Stimulated activated CD4-positive, alpha-beta T cell treated with anti-CD3 and anti-CD28 coated beads, Interleukin-15, amount 100 ng/mL, for 48 hours (primary cell): ENCODE results near the gene POU6F2.
"Not testable (repeated sequence)": the region's sequence is repeated elsewhere in the genome, so short reads cannot be mapped to it uniquely, and the experiment has no call there.

ENCODE experiments used
- DNase-seq, 2 donors: peaks; one replicate each; pipeline ENCODE4 v3.0.0-alpha.2; 2020; ENCODE audit warnings: low read depth in 2 of 2

POU6F2 gene

GRCh38 chr7:39304178-39304577 lies 326.5 kb downstream of the POU6F2 start:
- no peak for DNase-seq

- no peak for DNase-seq
Measured at GRCh38 chr7:39304668-39305405, 327.1 kb downstream of the POU6F2 start.

GRCh38 chr7:39306016-39306570 lies 328.4 kb downstream of the POU6F2 start:
- no peak for DNase-seq

- DNase-seq: no peak
Measured at GRCh38 chr7:39310699-39311098, 333.0 kb downstream of the POU6F2 start.

GRCh38 chr7:39312254-39312989 lies 334.7 kb downstream of the POU6F2 start:
- DNase-seq: no peak

GRCh38 chr7:39313376-39313775 lies 335.7 kb downstream of the POU6F2 start:
- no peak for DNase-seq

GRCh38 chr7:39313974-39314373 lies 336.3 kb downstream of the POU6F2 start:
- DNase-seq: no peak

- DNase-seq: no peak
Measured at GRCh38 chr7:39317107-39317506, 339.4 kb downstream of the POU6F2 start.

GRCh38 chr7:39317896-39318295 lies 340.2 kb downstream of the POU6F2 start:
- no peak for DNase-seq

- DNase-seq: no peak
Measured at GRCh38 chr7:39321245-39321644, 343.5 kb downstream of the POU6F2 start.

- DNase-seq: no peak
Measured at GRCh38 chr7:39321909-39322498, 344.3 kb downstream of the POU6F2 start.

- no peak for DNase-seq
Measured at GRCh38 chr7:39324139-39324760, 346.5 kb downstream of the POU6F2 start.

GRCh38 chr7:39331607-39332006 lies 353.9 kb downstream of the POU6F2 start:
- not testable (repeated sequence) for DNase-seq

- DNase-seq: no peak
Measured at GRCh38 chr7:39332142-39332541, 354.4 kb downstream of the POU6F2 start.

GRCh38 chr7:39333701-39334100 lies 356.0 kb downstream of the POU6F2 start:
- no peak for DNase-seq

- no peak for DNase-seq
Measured at GRCh38 chr7:39336442-39336841, 358.7 kb downstream of the POU6F2 start.

- no peak for DNase-seq
Measured at GRCh38 chr7:39338716-39339115, 361.0 kb downstream of the POU6F2 start.

GRCh38 chr7:39339591-39339990 lies 361.9 kb downstream of the POU6F2 start:
- DNase-seq: no peak

- no peak for DNase-seq
Measured at GRCh38 chr7:39341083-39341482, 363.4 kb downstream of the POU6F2 start.

GRCh38 chr7:39342763-39343162 lies 365.1 kb downstream of the POU6F2 start:
- no peak for DNase-seq

GRCh38 chr7:39349452-39350123 lies 371.9 kb downstream of the POU6F2 start:
- no peak for DNase-seq
